VCaP (cell line): ENCODE data around the gene SAC3D1.
"Not testable (repeated sequence)": the region's sequence is repeated elsewhere in the genome, so short reads cannot be mapped to it uniquely, and the experiment has no call there.

ENCODE experiments used
- H3K27ac ChIP-seq: fragments of 450-650 bp; 2 replicates; pipeline ENCODE4 v1.5.1; 2017
- TF ChIP-seq, protein P1 (sequence below): fragments of 450-650 bp; conservative IDR thresholded peaks from 2 replicates; pipeline ENCODE4 v1.5.1; 2017; ENCODE audit warnings: mild to moderate bottlenecking, moderate library complexity

Gene SAC3D1

DNA sequence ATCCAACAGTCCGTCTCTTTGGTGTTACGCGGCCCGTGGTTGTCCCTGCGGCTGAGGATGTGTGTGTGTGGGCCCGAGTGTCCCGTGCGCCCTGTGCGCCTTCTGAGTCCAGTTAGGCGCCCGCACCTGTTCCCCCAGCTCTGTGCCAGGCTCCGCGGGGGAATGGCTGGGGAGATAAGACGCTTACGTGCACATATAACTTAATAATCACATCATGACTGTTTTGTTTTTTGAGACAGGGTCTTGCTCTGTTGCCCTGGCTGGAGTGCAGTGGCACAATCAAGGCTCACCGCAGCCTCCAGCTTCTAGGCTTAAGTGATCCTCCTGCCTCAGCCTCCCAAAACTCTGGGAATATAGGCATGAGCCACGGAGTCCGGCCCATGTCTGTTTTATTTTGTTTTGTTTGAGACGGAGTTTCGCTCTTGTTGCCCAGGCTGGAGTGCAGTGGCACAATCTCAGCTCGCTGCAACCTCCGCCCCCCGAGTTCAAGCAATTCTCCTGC, 26.2 kb upstream of the SAC3D1 start:
- TF ChIP-seq, protein P1, sequence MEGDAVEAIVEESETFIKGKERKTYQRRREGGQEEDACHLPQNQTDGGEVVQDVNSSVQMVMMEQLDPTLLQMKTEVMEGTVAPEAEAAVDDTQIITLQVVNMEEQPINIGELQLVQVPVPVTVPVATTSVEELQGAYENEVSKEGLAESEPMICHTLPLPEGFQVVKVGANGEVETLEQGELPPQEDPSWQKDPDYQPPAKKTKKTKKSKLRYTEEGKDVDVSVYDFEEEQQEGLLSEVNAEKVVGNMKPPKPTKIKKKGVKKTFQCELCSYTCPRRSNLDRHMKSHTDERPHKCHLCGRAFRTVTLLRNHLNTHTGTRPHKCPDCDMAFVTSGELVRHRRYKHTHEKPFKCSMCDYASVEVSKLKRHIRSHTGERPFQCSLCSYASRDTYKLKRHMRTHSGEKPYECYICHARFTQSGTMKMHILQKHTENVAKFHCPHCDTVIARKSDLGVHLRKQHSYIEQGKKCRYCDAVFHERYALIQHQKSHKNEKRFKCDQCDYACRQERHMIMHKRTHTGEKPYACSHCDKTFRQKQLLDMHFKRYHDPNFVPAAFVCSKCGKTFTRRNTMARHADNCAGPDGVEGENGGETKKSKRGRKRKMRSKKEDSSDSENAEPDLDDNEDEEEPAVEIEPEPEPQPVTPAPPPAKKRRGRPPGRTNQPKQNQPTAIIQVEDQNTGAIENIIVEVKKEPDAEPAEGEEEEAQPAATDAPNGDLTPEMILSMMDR, result no peak
- peak overlapping the region; percentile 99 for H3K27ac ChIP-seq

DNA sequence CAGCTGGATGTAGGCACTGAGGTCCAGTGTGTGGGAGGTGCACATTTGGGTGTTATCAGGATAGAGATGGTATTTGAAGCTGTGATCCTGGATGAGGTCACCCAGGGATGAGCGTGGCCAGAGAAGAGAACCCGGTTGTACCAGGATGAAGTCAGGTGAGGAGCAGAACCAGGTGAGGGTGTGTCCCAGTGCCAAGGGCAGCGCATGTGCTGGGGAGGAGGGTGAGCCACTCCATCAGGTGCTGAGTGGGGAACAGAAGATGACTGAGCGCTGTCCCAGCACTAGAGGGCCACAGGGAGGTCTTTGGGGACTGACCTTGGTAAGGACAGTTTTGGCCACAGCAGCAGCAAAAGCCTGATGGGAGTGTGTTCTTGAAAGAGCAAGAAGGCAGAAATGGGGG, 24.3 kb upstream of the SAC3D1 start:
- TF ChIP-seq, protein P1, result peak; percentile 30
- peak overlapping the region; percentile 99 for H3K27ac ChIP-seq

DNA sequence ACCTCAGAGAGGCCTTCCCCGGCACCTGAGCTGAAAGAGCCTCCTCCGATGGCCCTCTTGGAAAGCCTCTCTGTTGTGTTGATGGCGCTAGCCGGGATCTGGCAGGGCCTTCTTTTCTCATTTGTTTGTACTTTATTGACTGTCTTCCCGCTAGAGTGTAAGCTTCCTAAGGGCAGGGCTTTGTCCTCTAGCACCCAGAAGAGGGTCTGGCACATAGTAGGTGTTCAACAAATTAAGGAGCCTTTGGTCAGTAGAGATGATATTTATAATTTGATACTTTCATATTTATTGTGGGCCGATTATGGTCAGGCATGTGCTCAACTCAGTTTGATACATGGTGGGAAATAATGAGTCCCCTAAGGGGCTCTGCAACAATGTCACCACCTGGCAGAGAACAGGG, 23.1 kb upstream of the SAC3D1 start:
- H3K27ac ChIP-seq, result no peak overlapping the region

DNA sequence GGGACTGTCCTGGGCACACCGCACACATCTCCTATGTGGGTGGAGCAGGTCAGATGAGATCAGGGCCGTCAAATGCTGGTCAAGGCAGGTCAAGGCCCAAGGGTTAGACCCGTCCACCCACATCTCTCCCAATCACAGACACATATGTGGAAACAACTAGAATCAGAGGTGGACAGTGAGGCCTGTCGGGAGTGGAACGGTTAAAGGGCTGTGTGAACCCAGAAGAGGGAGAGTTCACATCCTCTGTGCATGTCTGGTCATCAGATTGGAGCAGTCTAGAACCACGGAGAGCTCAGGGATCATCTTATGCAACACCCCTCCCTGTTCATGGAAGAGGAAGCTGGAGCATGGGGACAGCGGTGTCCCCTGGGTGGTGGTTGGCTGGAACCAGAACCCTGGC, 21.2 kb upstream of the SAC3D1 start:
- H3K27ac ChIP-seq, result no peak overlapping the region
- TF ChIP-seq, protein P1, result no peak

More for the DNA sequence above, 23.1 kb upstream of the SAC3D1 start:
- TF ChIP-seq, protein P1, result no peak

DNA sequence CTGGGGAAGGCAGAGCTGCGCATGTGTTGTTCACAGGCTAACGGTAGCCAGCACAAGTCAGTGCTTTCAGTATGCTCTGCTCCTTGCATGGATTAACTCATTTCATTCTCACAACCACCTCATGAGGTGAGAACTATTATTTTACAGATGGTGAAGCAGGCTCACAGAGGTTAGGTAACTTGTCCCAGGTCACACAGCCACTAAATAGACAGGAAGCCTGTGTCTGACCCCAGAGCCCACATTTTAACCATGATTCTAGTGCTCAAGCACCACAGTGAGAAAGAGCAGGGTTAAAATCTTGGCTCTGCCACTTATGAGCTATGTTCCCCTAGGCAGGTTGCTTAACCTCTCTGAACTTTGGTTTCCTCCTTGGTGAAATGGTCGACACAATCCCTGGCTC, 20.0 kb upstream of the SAC3D1 start:
- no peak overlapping the region for H3K27ac ChIP-seq
- TF ChIP-seq, protein P1, result no peak

DNA sequence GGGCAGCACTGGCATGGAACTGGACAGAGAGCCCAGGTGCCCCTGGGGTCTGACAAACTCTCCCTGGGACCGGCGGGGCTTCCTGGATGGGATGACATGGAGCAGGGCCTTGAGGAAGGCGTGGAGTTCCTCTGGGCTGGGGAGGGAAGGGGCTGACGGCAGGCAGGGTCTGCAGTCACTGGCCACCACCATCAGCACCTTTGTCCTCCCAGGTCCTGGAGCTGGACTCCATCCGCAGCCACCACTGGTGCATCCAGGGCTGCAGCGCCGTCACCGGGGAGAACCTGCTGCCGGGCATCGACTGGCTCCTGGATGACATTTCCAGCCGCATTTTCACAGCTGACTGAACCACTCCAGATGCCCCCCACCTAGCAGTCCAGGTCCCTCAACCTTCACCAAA, 19.5 kb upstream of the SAC3D1 start:
- TF ChIP-seq, protein P1, result no peak
- H3K27ac ChIP-seq, result no peak overlapping the region

DNA sequence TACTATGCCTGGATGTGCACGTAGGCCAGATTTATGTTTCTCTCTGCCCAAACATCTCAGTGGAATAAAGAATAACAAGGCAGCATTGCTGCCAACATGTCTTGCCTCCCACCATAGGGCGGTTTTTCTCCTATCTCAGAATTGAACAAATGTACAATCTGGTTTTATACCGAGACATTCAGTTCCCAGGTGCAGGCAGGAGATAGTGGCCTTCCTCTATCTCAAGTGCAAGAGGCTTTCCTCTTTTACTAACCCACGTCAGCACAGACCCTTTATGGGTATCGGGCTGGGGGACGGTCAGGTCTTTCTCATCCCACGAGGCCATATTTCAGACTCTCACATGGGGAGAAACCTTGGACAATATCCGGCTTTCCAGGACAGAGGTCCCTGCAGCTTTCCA, 17.5 kb upstream of the SAC3D1 start:
- not testable (repeated sequence) for H3K27ac ChIP-seq

DNA sequence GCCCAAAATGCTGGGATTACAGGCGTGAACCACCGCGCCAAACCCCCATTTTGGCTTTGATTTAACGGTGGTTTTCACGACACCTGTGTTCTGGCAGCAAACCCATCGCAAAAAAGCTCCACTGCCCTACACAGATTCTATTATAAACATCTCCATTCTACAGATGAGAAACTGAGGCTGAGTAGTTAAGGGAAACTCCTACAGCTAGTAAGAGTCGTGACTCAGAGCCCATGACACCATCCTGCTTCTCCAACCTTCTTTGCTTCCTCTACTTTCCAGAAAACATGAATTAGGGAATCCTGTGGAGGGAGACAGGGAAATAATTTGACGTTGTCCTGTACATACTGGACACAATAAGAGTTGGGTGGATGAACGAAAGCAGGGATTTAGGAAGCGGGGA, 14.2 kb upstream of the SAC3D1 start:
- TF ChIP-seq, protein P1, result no peak
- peak overlapping the region; percentile 89 for H3K27ac ChIP-seq
